Coronary artery (tissue), 2 donors: ENCODE results near the gene TMEM132D.

Experiments used
- DNase-seq: peaks from one replicate; pipeline ENCODE4 v3.0.0-alpha.2; 2017; ENCODE audit warnings: low spot score
- H3K27ac ChIP-seq, 2 donors: fragments of 200-600 bp; sonication (generic); one replicate each; pipeline ENCODE4 v1.5.1; 2016 to 2019
- H3K4me3 ChIP-seq: fragments of 200-600 bp; sonication (generic); 2 replicates; pipeline ENCODE4 v1.5.1; 2016; ENCODE audit warnings: mild to moderate bottlenecking, moderate library complexity
- TF ChIP-seq, protein P1 (sequence below): fragments of 200-600 bp; sonication (generic); IDR thresholded peaks from one replicate; pipeline ENCODE4 v1.5.1; 2019; ENCODE audit warnings: antibody characterized with exemption

Gene TMEM132D

GRCh38 chr12:129622566-129622965 is 281.3 kb downstream of the TMEM132D start:
- no peak for DNase-seq
- TF ChIP-seq, protein P1, sequence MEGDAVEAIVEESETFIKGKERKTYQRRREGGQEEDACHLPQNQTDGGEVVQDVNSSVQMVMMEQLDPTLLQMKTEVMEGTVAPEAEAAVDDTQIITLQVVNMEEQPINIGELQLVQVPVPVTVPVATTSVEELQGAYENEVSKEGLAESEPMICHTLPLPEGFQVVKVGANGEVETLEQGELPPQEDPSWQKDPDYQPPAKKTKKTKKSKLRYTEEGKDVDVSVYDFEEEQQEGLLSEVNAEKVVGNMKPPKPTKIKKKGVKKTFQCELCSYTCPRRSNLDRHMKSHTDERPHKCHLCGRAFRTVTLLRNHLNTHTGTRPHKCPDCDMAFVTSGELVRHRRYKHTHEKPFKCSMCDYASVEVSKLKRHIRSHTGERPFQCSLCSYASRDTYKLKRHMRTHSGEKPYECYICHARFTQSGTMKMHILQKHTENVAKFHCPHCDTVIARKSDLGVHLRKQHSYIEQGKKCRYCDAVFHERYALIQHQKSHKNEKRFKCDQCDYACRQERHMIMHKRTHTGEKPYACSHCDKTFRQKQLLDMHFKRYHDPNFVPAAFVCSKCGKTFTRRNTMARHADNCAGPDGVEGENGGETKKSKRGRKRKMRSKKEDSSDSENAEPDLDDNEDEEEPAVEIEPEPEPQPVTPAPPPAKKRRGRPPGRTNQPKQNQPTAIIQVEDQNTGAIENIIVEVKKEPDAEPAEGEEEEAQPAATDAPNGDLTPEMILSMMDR = no peak
- no peak overlapping the region for H3K27ac ChIP-seq

GRCh38 chr12:129619271-129619670 is 284.6 kb downstream of the TMEM132D start:
- TF ChIP-seq, protein P1 = no peak
- DNase-seq = no peak
- no peak overlapping the region for H3K4me3 ChIP-seq
- H3K27ac ChIP-seq = no peak overlapping the region

More at GRCh38 chr12:129622566-129622965, 281.3 kb downstream of the TMEM132D start:
- H3K4me3 ChIP-seq = no peak overlapping the region

GRCh38 chr12:129617849-129618248 is 286.0 kb downstream of the TMEM132D start:
- no peak for DNase-seq

DNA sequence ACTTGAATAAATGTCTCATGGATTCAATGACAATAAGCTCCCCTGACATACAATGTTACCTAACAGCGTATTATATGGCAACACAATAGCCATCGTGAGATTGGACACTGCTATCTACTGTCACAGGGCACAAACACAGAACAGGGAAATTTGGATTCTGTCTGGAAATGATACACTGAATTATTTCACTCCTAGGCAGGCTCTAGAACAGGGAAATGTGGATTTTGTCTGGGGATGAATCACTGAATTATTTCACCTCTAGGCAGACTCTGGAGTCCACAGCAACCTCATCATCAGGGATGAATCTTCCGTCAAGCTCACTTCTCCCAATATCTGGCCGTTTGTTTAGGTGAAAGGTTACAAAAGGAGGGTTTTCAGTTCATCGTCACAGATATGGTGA is 288.8 kb downstream of the TMEM132D start:
- H3K27ac ChIP-seq = no peak overlapping the region
- no peak for DNase-seq
- no peak overlapping the region for H3K4me3 ChIP-seq
- TF ChIP-seq, protein P1 = no peak

More at GRCh38 chr12:129617849-129618248, 286.0 kb downstream of the TMEM132D start:
- no peak overlapping the region for H3K4me3 ChIP-seq
- TF ChIP-seq, protein P1 = no peak
- no peak overlapping the region for H3K27ac ChIP-seq

DNA sequence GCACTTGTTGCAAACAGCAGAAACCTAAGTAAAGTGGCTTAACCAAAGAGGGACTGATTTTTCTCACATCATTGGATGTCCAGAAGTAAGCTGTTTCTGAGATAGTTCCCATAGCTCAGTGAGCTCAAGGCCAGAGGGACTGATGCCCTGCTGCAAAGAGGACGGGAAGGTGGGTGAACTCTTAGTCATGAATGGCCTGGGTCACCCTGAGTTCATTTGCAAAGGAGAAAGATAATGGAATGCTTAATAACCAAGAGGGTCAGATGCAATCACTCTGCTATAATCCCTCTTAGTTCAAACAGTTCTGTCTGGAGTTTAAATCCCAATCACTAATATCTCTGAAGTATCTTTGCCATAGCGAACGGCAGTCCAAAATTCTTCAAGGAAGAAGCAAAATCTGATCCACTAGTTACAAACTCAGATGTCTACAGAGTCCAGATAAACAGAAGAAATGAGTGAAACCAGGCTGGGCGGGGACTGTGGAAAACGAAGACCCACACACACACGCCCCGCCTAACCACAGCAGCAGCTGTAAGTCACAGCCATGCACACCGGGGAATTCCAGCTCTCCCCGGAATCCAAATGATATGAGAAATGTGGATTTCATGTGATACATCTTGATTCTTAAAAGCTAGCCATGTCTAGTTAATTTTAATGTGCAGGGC is 289.5 kb downstream of the TMEM132D start:
- DNase-seq = no peak
- TF ChIP-seq, protein P1 = no peak
- no peak overlapping the region for H3K4me3 ChIP-seq
- no peak overlapping the region for H3K27ac ChIP-seq

DNA sequence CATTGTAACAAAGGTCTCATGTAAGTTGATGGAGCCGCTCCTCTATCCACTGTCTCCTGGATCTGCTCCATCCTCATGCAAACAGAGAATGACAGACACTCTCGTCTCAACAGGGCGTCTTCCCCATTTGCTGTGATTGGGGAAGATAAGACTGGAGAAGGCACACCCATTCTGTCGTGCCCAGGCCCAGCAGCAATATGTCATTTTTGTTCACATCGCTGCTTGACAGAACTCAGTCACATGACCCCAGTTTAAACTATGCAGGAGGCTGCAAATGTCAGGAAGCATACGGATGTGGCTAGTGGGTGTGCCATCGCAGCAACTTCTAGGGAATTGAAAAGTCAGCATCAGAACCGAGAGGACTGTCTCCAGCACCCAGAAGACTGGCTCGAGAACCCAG is 290.5 kb downstream of the TMEM132D start:
- no peak for DNase-seq
- Histone ChIP-seq H3K27ac (no peak overlapping the region), H3K4me3 (no peak overlapping the region)
- TF ChIP-seq, protein P1 = no peak

DNA sequence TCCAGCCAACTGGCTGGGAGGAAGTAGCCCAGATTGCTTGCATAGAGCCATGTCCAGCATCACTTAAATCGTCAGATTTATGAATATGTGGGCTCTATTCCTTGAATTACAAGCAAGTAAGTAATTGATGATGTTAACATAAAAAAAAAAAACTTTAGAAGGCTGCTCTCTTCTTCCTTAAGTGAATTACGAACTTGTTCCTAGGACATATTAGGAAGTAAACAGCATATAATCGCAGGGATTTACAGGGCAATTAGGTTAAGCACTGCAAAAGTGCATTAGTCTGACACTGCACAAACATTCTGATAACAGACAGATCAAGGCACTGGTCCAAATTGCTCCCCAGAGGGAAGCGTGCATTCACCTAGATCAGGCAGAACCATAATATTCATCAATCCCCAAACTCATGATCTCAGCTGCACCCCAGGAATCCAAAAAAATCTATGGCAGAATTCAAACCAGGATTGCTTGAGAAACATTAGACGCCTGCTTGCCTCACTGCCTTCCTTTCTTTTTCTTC is 293.2 kb downstream of the TMEM132D start:
- TF ChIP-seq, protein P1 = no peak
- Histone ChIP-seq H3K4me3 (no peak overlapping the region), H3K27ac (no peak overlapping the region)
- DNase-seq = no peak
